ENCODE data around the gene IL20.
A peak's percentile ranks its signal among the peaks of the same experiment; 100 is the strongest.

IL20 gene

DNA sequence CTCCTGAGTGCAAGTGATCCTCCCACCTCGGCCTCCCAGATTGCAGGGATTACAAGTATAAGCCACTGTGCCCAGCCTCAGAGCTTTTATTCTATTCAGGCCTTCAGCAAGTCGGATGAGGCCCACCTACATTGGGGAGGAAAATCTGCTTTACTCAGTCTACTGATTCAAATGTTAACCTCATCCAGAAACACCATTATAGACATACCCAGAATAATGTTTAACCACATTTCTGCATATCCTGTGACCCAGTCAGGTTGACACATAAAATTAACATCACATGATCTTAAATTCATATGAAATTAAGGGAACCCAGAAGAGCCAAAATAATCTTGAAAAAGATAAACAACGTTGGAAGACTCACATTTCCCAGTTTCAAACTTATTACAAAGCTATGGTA lies 14.9 kb downstream of the IL20 start:
- DNase-seq, result no peak
- peak; percentile 49 for ATAC-seq

- no peak for ATAC-seq
These were observed 17.1 kb downstream of the IL20 start for GRCh38 chr1:206882555-206882954.

GRCh38 chr1:206883160-206883559 lies 17.7 kb downstream of the IL20 start:
- ATAC-seq (no peak), DNase-seq (no peak)

More at GRCh38 chr1:206882555-206882954, 17.1 kb downstream of the IL20 start:
- DNase-seq, result no peak

- DNase-seq, result no peak
- ATAC-seq, result no peak
These were observed 18.5 kb downstream of the IL20 start for GRCh38 chr1:206883876-206884275.

- no peak for ATAC-seq
- DNase-seq, result no peak
These were observed 20.1 kb downstream of the IL20 start for GRCh38 chr1:206885341-206886060.

DNA sequence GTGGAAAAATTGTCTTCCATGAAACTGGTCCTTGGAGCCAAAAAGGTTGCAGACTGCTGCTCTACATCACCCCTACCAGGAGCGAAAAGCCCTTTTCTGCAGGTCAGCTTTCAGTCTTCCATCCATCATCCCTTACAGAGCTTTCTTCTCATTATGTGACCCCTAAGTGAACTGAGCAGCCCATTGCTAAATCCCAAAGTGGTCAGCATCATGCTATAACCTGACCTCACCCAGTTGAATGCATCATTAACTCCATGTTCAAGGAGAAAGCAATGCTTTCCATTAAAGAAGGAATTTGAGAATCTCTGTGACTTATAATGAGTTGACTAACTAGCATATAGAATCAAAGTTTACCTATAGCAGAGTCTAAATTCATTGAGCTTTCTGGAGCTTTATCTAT lies 21.4 kb downstream of the IL20 start:
- ATAC-seq (no peak), DNase-seq (no peak)

DNA sequence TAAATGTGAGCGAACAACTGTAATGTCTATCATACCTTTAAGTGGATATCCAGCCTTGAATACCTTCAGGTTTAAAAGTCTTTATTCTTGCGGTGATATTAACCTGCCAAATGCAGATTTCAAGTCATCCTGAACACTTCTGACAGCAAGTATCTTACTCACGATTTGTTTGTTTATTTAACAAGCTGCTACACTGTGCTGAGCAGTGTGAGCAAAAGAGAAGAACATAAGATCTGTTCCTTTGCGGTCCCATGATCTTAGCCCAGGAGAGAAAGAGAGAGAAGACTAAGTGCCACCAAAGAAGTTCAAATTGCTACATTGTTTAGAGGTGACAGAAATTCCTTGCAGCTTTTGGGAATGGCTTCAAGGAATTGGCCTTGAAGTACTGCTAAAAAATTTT lies 22.3 kb downstream of the IL20 start:
- ATAC-seq, result no peak

DNA sequence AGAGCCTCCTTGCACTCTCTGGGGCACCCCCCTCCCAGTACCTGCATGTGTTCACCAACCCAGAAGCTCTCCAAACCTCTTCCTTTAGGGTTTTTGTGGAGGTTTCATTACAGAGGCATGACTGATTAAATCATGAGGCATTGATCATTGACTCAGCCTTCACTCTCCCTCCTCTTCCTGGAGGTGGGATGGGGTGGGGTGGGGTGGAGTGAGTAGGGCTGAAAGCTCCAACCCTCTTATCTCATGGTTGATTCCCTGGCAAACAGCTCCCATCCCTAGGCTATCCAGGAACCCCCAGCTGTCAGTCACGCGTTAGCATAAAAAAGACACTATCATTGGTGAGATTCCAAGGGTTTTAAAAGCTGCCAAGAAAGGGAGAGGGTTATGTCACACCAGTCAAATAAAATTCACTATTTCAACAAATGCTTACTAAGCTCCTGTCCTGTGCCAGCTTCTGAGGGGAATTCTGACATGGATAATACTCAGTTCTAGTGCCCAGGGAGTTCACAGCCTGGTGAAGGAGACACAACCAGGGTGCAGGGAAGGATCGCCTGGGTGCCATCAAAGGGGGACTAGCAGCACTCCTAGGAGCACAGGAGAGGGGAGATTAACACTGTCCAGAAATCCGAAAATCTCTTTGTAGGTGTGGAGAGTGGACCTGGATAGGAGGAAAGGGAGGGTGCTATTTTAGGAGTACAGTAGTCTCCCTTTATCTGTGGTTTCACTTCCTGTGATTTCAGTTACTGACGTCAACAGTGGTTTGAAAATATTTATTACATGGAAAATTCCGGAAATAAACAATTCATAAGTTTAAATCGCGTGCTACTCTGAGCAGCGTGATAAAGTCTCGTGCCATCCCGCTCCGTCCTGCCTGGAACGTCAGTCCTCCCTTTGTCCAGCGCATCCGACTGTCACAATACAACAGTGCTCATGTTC lies 25.0 kb downstream of the IL20 start:
- ATAC-seq, result peak; percentile 77
- no peak for DNase-seq

More for the DNA sequence above, 22.3 kb downstream of the IL20 start:
- no peak for DNase-seq

GRCh38 chr1:206891412-206891811 lies 26.0 kb downstream of the IL20 start:
- ATAC-seq, result no peak
- DNase-seq, result no peak

GRCh38 chr1:206892351-206892984 lies 27.0 kb downstream of the IL20 start:
- DNase-seq, result no peak

GRCh38 chr1:206893380-206893779 lies 28.0 kb downstream of the IL20 start:
- DNase-seq, result no peak
- ATAC-seq, result no peak

More at GRCh38 chr1:206892351-206892984, 27.0 kb downstream of the IL20 start:
- ATAC-seq, result peak; percentile 47

- no peak for ATAC-seq
These were observed 29.9 kb downstream of the IL20 start for GRCh38 chr1:206895325-206895724.

DNA sequence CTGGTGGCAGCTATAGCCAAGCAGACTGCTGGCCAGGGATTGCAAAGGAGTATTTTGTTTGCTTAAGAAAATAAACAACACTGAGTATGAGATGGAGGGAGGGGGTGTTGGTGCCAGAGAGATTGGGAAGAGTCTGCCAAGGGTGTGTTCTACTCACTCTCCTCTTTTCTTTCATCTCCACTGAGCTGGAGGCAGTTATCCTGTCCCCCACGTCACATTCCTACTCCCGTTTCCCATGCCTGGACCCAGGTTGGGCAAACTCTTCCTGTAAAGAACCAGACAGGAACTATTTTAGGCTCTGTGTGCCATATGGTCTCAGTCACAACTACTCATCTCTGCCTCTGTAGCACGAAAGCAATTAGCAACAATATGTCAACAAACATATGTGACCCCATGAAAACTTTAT lies 30.4 kb downstream of the IL20 start:
- no peak for DNase-seq
- no peak for ATAC-seq

More at GRCh38 chr1:206895325-206895724, 29.9 kb downstream of the IL20 start:
- DNase-seq, result no peak

DNA sequence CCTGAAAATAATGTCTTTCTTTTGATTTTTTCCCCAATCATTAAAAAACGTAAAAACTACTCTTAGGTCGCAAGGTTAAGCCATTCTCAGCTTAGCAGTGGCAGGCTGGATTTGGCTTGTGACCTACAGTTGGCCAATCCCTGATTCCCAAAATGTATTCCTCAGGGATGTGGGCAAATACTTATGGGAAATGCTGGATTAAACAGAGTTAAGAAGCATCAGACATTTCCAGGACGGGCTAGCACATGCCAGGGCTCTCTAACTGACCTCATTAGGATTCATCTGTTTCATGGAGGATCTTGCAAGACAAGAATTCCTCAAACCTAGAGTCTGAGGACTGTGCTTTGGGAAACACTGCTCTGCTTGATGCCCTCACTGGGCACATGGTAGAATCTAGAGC lies 30.8 kb downstream of the IL20 start:
- ATAC-seq, result no peak
- no peak for DNase-seq

DNA sequence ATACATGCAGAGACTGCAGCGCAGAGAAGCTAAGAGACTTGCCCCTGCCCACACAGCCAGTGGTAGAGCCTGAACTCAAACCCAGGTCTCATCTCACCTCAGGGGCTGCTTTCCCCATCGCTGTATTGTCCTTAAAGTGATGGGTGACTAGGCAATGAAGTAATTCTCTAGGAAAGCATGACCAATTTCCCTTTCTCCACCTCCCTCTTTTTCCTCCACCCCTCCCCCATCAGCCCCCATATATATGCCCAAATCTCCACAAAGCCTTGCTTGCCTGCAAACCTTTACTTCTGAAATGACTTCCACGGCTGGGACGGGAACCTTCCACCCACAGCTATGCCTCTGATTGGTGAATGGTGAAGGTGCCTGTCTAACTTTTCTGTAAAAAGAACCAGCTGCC lies 31.8 kb downstream of the IL20 start, which contains the start of gene IL24:
Gene IL24 (plus strand): TSS at position 269 of the 400 bp plus-strand sequence. CDS start 390 bp downstream, outside the sequence.
- ATAC-seq (peak; percentile 84), DNase-seq (peak; percentile 73)

GRCh38 chr1:206898089-206898914 lies 32.9 kb downstream of the IL20 start:
- DNase-seq (no peak), ATAC-seq (peak; percentile 7)

GRCh38 chr1:206898915-206899431 lies 33.5 kb downstream of the IL20 start:
- no peak for ATAC-seq
- no peak for DNase-seq

DNA sequence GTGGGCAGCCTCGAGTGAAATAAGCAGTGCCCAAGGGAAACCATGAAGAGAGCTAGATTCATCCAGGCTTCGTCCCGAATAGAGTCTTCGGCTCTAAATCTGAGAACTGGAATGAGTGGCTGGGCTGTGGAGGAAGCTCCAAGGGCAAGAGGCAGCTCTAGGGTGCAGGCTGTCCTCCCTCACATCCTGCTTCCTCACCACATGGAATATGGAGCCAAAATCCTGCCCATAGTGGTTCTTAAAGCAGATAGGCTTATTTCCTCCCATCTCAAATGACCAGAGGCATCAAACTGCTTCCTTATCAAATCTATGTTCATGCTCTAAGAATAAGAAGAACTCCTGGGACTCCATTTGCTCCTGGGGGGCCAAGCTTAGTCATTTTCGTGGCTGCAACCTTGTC lies 34.3 kb downstream of the IL20 start:
- DNase-seq, result no peak
- no peak for ATAC-seq

GRCh38 chr1:206900149-206900548 lies 34.7 kb downstream of the IL20 start:
- ATAC-seq (no peak), DNase-seq (no peak)

DNA sequence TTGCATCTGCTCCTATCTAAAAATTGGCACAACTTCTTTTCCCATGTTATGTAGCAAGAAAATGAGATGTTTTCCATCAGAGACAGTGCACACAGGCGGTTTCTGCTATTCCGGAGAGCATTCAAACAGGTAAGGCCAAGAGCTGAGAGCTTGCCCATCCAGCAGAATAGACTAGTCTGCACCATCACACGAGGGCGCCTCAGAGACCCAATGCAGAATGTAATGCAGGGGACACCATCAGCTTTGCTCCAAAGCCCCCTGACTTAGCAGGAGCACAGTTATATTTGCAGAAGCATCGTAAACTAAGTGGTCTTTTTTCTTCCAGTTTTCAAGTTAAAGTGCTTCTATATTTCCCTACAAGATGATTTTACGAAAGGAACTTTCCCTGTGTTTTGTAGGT lies 36.5 kb downstream of the IL20 start:
- no peak for ATAC-seq
- DNase-seq, result no peak

DNA sequence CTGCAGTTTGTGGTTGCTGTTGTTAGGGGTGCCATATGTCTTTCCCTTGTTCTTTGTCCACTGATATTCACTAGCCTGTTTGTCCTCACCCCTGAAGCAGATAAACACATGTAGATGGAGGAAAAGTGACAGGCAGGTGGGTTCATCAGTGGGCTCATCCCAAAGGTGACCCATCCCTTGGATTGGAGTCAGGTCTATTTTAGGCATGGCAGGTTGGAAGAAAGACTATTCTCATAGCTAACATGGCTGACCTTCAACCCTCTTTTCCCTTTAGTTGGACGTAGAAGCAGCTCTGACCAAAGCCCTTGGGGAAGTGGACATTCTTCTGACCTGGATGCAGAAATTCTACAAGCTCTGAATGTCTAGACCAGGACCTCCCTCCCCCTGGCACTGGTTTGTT lies 37.3 kb downstream of the IL20 start:
- ATAC-seq, result no peak
- no peak for DNase-seq

All from stimulated activated naive CD8-positive, alpha-beta T cell treated with anti-CD3 and anti-CD28 coated beads, Interleukin-15, Interleukin-2, amounts not matched to agents 100 U/mL and 50 U/mL, for 24 hours (primary cell).